Measurements from ENCODE around the gene PALMD.

Gene PALMD

DNA sequence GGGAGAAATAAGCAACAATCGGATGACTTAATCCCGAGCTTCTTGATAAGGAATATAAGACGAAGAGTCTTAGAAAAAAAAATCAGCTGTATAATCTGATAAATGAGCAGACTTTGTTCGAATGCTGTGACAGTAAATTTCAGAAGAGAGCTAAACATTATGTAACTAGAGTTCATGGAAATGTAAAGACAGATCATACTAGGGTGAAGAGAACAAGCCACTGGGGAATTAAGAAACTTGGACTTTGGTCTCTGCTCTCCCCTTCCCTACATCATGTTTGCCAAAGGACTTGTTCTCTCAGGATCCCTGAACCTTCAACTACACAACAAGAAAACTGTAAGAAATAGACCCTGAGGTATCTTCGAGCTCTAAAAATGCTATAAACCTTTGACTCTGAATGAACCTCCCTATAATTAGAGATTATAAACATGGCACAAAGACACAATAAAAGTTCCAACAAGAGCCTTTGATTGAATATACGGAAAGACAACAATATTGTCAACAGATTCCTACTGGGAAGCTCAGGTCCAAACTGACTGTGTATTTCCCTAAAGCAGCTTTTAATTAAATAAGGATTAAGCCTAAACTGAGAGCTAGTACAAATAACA lies 93.0 kb downstream of the PALMD start:
- DNase-seq (ENCODE audit: extremely low read depth, low read depth): no peak
- TF ChIP-seq, protein P1, sequence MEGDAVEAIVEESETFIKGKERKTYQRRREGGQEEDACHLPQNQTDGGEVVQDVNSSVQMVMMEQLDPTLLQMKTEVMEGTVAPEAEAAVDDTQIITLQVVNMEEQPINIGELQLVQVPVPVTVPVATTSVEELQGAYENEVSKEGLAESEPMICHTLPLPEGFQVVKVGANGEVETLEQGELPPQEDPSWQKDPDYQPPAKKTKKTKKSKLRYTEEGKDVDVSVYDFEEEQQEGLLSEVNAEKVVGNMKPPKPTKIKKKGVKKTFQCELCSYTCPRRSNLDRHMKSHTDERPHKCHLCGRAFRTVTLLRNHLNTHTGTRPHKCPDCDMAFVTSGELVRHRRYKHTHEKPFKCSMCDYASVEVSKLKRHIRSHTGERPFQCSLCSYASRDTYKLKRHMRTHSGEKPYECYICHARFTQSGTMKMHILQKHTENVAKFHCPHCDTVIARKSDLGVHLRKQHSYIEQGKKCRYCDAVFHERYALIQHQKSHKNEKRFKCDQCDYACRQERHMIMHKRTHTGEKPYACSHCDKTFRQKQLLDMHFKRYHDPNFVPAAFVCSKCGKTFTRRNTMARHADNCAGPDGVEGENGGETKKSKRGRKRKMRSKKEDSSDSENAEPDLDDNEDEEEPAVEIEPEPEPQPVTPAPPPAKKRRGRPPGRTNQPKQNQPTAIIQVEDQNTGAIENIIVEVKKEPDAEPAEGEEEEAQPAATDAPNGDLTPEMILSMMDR (IDR thresholded peaks at IDR 0.05; ENCODE audit: low read depth, low read length): no peak

DNA sequence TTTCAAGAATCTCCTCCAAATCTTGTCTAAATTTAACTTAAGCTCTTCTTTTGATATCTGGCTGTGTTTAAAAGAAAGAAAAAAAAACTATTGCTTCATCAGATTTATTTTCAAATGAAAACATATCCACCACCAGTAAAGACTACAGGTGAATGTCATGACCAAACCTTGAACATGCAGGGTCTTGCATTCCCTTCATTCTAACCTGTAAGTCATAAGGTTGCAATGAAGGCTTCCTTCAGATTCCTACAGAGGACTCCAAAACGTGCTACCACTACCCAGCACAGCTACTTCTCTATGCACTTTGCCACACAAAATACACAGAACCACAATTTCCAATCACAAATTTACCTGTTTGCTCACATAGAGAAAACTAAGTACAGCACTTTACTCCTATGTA lies 94.2 kb downstream of the PALMD start:
- no peak for DNase-seq (ENCODE audit: extremely low read depth, low read depth)
- TF ChIP-seq, protein P1 (IDR thresholded peaks at IDR 0.05; ENCODE audit: low read depth, low read length): no peak

All from AG09319 (cell line).